Measurements from ENCODE around the gene DPH1. TPM values are rescaled to one million over a fixed set of nuclear protein-coding genes. Genes with fewer than 3 reads are reported as not detected.
A peak's percentile ranks its signal among the peaks of the same experiment; 100 is the strongest.
"Not testable (repeated sequence)": the region's sequence is repeated elsewhere in the genome, so short reads cannot be mapped to it uniquely, and the experiment has no call there.

Gene DPH1
- polyA plus RNA-seq, 3 donors from 2014 or later = 18.6 to 26.4 (median 21.4) TPM

DNA sequence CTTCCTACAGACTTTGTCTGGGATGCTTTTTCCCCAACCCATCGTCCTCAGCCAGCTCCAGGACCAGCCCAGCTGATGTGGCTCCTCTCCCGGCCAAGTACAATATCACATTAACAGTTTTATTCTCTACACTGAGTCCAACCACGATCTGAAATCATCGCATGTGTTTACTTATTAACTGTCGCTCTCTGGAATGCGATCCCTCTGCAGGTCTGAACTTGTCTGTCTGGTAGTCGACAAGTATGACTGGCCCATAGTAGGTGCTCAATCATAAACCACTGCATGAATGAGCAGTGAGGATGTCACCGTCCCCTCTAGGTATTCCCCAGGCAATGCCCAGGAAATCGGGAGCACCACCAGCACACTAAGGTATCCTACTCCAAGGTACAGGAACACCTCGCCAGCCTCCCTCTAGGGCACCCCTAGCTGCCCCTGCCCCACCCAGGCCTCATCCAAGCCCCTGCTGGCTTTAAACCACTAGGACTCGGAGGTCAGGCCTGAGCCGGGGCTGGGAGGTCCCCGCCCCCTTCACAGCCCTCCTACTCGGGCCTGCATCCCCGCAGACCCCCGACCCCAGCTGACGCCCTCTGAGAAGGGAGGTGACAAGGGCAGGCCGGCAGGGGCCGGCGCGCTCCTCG is 32.5 kb upstream of the DPH1 start:
- peaks cover 1 to 19% (median 7%) of the 10 kb centered on the region in 3 donors for H3K27me3 Mint-ChIP-seq (ENCODE audit: low read depth in 3 of 3)
- H3K27ac Mint-ChIP-seq = no peak overlapping the region
- peaks cover 0 to 5% (median 0%) of the 10 kb centered on the region in 3 donors for H3K36me3 Mint-ChIP-seq
- H3K4me3 Mint-ChIP-seq = no peak overlapping the region
- no peak for DNase-seq
- H3K4me1 Mint-ChIP-seq = peaks cover 0 to 7% of the 10 kb centered on the region in 2 donors
- H3K9me3 Mint-ChIP-seq = peaks cover 0 to 4% (median 0%) of the 10 kb centered on the region in 6 donors

DNA sequence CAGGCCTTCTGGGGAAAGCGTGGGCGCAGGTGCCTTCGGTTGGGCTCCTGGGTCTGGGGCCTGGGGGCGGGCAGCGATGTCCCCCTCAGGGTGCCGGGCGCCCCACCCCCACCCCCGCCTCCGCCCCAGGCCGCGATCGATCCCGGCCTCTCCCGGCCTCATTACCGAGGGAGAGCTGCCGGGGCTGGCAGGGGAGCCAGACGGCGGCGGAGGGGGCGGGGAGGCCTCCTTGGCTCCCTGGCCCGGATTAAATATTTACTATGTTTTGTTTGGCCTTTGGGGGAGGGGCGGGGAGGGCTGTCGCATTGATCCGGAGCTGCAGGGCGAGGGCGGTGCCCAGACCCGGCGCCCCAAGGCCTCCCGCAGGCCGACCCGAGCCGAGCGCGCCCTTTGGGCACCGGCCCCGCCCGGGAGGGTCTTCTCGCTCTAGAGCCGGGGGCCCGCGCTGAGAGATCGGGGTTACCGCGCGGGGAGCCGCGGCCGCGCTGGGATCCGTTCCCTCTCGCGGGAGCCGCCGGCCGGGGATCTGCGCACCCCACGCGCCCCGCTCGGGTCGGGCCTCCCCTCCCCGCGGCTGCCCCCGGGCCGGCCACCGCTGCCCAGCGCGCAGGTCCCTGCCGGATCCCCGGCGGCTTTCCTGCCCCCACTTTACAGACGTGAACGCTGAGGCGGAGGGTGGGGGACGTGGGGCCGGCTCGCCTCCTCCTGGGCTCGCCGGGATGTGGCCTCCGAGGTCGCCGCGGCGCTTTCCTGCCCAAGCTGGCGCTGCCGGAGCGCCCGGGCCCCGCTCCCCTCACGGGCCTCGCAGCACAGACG is 31.8 kb upstream of the DPH1 start:
- DNase-seq = no peak
- Mint-ChIP-seq H3K4me1 (peaks cover 0 to 7% of the 10 kb centered on the region in 2 donors), H3K27me3 (ENCODE audit: low read depth in 3 of 3) (peaks cover 0 to 19% (median 7%) of the 10 kb centered on the region in 3 donors), H3K9me3 (peaks cover 0 to 4% (median 0%) of the 10 kb centered on the region in 6 donors), H3K4me3 (no peak overlapping the region), H3K27ac (no peak overlapping the region), H3K36me3 (peaks cover 0 to 5% (median 0%) of the 10 kb centered on the region in 3 donors)

- Mint-ChIP-seq H3K9me3 (peaks cover 0 to 4% (median 0%) of the 10 kb centered on the region in 6 donors), H3K27me3 (ENCODE audit: low read depth in 3 of 3) (peaks cover 0 to 19% (median 7%) of the 10 kb centered on the region in 3 donors), H3K4me3 (peak overlapping the region in 2 of 5 donors; percentile 48 to 66), H3K27ac (no peak overlapping the region), H3K4me1 (peaks cover 0 to 7% of the 10 kb centered on the region in 2 donors), H3K36me3 (peaks cover 0 to 5% (median 0%) of the 10 kb centered on the region in 3 donors)
- DNase-seq = no peak
Observed at GRCh38 chr17:1999557-2000251, 30.2 kb upstream of the DPH1 start.

- Mint-ChIP-seq H3K36me3 (no peaks in the 10 kb centered on the region), H3K27ac (no peak overlapping the region), H3K4me3 (no peak overlapping the region), H3K4me1 (peaks cover 0 to 5% of the 10 kb centered on the region in 2 donors), H3K9me3 (peaks cover 0 to 4% (median 0%) of the 10 kb centered on the region in 6 donors), H3K27me3 (ENCODE audit: low read depth in 3 of 3) (peaks cover 0 to 11% (median 7%) of the 10 kb centered on the region in 3 donors)
- no peak for DNase-seq
Observed at GRCh38 chr17:2002767-2003329, 27.1 kb upstream of the DPH1 start.

DNA sequence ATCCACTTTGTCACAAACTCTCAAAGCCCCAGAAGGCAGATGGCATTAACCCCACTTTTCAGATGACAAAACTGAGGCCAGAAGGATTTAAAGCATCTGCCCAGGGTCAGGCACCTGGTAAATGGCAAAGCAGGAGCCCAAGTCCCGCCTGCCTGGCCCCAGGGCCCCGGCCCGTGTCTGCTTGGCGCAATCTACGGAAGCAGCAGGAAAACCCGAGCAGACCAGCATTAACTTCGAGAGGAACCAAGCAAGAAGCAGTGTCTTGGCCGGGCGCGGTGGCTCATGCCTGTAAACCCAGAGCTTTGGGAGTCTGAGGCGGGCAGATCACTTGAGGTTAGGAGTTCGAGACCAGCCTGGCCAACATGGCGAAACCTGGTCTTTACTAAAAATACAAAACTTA is 26.4 kb upstream of the DPH1 start:
- DNase-seq = no peak
- Mint-ChIP-seq H3K4me3 (no peak overlapping the region), H3K36me3 (no peaks in the 10 kb centered on the region)

DNA sequence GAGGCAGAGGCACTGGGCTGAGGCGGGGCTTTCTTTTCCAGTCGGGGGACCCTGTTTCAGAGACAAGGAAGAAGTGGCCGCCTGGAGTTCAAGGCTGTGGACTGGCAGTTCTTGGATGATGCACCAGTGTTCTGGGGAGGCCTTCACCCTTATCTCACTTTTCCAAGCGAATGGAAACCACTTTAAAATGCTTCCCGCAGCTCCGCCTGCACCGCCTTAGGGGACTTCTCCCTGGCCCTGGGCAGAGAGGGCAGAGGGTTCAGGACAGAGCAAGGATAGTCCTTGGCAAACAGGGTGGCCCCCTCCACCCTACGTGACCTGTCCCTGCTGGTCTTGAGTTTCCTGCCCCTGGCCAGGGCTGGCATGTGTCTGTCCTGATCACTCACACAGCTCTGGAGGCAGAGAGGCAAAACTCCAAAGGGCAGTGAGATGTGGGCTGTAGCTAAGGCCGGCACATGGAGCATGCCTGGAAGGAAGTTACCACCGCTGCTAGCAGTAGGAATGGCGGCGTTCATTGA is 25.5 kb upstream of the DPH1 start:
- Mint-ChIP-seq H3K27me3 (ENCODE audit: low read depth in 3 of 3) (peaks cover 0 to 4% (median 3%) of the 10 kb centered on the region in 3 donors), H3K36me3 (no peaks in the 10 kb centered on the region), H3K9me3 (no peaks in the 10 kb centered on the region), H3K4me1 (no peaks in the 10 kb centered on the region), H3K4me3 (no peak overlapping the region), H3K27ac (no peak overlapping the region)
- no peak for DNase-seq

More for the DNA sequence above, 26.4 kb upstream of the DPH1 start:
- Mint-ChIP-seq H3K27ac (no peak overlapping the region), H3K27me3 (ENCODE audit: low read depth in 3 of 3) (peaks cover 0 to 11% (median 8%) of the 10 kb centered on the region in 3 donors), H3K4me1 (peaks cover 0 to 5% of the 10 kb centered on the region in 2 donors), H3K9me3 (peaks cover 0 to 4% (median 0%) of the 10 kb centered on the region in 6 donors)

- Mint-ChIP-seq H3K27ac (peak overlapping the region in 1 of 6 donors; percentile 15), H3K4me3 (no peak overlapping the region), H3K36me3 (no peaks in the 10 kb centered on the region), H3K9me3 (no peaks in the 10 kb centered on the region), H3K4me1 (peaks cover 0 to 9% of the 10 kb centered on the region in 2 donors), H3K27me3 (ENCODE audit: low read depth in 3 of 3) (peaks cover 0 to 4% (median 0%) of the 10 kb centered on the region in 3 donors)
- no peak for DNase-seq
Observed at GRCh38 chr17:2008332-2009126, 21.4 kb upstream of the DPH1 start.

GRCh38 chr17:2009737-2010136 is 20.2 kb upstream of the DPH1 start:
- Mint-ChIP-seq H3K36me3 (no peaks in the 10 kb centered on the region), H3K9me3 (no peaks in the 10 kb centered on the region), H3K4me1 (peaks cover 0 to 9% of the 10 kb centered on the region in 2 donors), H3K4me3 (no peak overlapping the region), H3K27me3 (ENCODE audit: low read depth in 3 of 3) (peaks cover 0 to 4% (median 2%) of the 10 kb centered on the region in 3 donors), H3K27ac (no peak overlapping the region)
- DNase-seq = no peak

- peak overlapping the region in 2 of 6 donors; percentile 5 to 55 for H3K27ac Mint-ChIP-seq
- H3K9me3 Mint-ChIP-seq = no peaks in the 10 kb centered on the region
- DNase-seq = no peak
- peak overlapping the region in 3 of 5 donors; percentile 24 to 51 (median 26) for H3K4me3 Mint-ChIP-seq
- peaks cover 2 to 4% (median 3%) of the 10 kb centered on the region in 3 donors for H3K27me3 Mint-ChIP-seq (ENCODE audit: low read depth in 3 of 3)
- H3K4me1 Mint-ChIP-seq = peaks cover 0 to 9% of the 10 kb centered on the region in 2 donors
- no peaks in the 10 kb centered on the region for H3K36me3 Mint-ChIP-seq
Observed at GRCh38 chr17:2011411-2012371, 18.3 kb upstream of the DPH1 start.

- H3K4me1 Mint-ChIP-seq = peaks cover 0 to 9% of the 10 kb centered on the region in 2 donors
- no peaks in the 10 kb centered on the region for H3K36me3 Mint-ChIP-seq
- H3K4me3 Mint-ChIP-seq = peak overlapping the region in 1 of 5 donors; percentile 51
- no peak for DNase-seq
- H3K27me3 Mint-ChIP-seq (ENCODE audit: low read depth in 3 of 3) = peaks cover 2 to 4% (median 3%) of the 10 kb centered on the region in 3 donors
- H3K27ac Mint-ChIP-seq = peak overlapping the region in 1 of 6 donors; percentile 71
- H3K9me3 Mint-ChIP-seq = no peaks in the 10 kb centered on the region
Observed at GRCh38 chr17:2012499-2012898, 17.5 kb upstream of the DPH1 start.

DNA sequence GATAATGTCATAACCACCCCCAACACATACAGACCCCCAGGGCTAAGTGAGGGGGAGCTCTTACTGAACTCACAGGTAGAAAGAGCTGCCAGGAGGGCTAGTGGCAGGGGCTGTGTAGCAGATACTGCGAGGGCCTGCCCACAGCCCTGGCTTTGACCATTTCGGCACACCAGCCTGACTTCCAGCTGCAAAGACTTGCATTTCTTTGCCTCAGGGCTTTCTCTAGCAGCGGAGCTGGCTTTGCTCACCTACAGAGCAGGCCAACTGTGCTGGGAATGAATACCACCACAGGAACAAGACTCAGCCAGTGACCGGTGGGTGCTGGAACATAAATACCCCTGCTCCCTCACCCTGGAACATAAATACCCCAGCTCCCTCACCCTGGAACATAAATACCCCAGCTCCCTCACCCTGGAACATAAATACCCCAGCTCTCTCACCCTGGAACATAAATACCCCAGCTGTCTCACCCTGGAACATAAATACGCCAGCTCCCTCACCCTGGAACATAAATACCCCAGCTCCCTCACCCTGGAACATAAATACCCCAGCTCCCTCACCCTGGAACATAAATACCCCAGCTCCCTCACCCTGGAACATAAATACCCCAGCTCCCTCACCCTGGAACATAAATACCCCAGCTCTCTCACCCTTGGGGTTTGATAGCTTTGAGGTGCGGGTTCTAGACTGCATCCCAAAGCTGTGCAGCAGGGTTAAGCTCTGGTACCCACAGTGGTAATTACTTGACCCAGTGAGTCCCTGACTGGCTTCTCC is 16.5 kb upstream of the DPH1 start:
- not testable (repeated sequence) for H3K9me3 Mint-ChIP-seq; DNase-seq; H3K36me3 Mint-ChIP-seq; H3K4me3 Mint-ChIP-seq; H3K27ac Mint-ChIP-seq; H3K4me1 Mint-ChIP-seq; H3K27me3 Mint-ChIP-seq (ENCODE audit: low read depth in 3 of 3)

Data from immature natural killer cell (primary cell).